NCI-H774 (cell line): Measurements from ENCODE around the gene ZNF845.
"Not testable (repeated sequence)": the region's sequence is repeated elsewhere in the genome, so short reads cannot be mapped to it uniquely, and the experiment has no call there.

Source experiments
- DNase-seq: peaks from one replicate; lab custom pipeline; 2025; lab: John Stamatoyannopoulos, UW

Gene ZNF845

GRCh38 chr19:53381376-53381775 lies 47.8 kb downstream of the ZNF845 start:
- no peak for DNase-seq

GRCh38 chr19:53388168-53388567 lies 54.6 kb downstream of the ZNF845 start:
- no peak for DNase-seq

GRCh38 chr19:53388904-53389303 lies 55.4 kb downstream of the ZNF845 start:
- no peak for DNase-seq

DNA sequence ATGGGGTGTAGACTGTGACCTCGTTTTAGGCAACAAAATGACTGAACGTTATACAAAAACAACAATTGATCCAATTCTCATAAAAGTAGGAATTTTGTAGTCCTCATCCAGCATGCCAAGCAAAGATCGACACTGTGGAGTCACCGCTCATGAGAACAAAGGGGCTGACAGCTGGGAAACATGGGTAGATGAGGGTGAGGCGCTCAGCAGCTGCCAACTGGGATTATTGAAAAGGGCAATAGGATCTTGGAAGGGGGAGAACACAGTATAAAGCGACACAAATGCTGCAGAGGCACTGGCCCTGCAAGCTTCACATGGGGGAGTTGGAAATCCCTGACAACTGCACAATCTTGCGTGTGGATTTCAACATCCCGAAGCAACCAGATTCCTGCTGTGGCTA lies 56.0 kb downstream of the ZNF845 start:
- DNase-seq: no peak

GRCh38 chr19:53389978-53390377 lies 56.4 kb downstream of the ZNF845 start:
- no peak for DNase-seq

GRCh38 chr19:53394522-53394973 lies 61.0 kb downstream of the ZNF845 start:
- DNase-seq: peak; percentile 63

- DNase-seq: peak; percentile 83
Observed at GRCh38 chr19:53394974-53395839, 61.7 kb downstream of the ZNF845 start, which contains the start of gene ZNF765. Gene ZNF765 (plus strand): TSS chr19:53395149. CDS start chr19:53398016, 2,867 bp downstream.

- DNase-seq: not testable (repeated sequence)
Observed at GRCh38 chr19:53395840-53396524, 62.4 kb downstream of the ZNF845 start.

DNA sequence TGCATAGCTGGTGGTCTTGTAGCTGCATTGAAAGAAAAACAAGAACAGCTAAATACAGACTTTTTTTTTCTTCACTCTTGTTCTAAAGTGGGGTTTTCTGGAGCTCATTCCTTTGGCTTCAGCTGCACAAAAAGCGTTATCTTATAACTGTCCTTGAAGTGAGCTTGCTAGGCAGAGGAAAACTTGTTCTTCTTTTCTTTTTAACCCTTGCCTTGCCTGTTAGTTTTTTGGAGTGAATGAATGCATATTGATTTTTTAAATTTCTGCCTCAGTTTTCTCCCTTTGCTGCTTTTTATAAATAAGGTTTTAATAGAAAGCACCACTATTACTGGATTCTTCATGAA lies 62.9 kb downstream of the ZNF845 start:
- DNase-seq: no peak

GRCh38 chr19:53397918-53398317 lies 64.4 kb downstream of the ZNF845 start:
- not testable (repeated sequence) for DNase-seq
